B cell (primary cell): ENCODE data around the gene XPC. TPM values are rescaled to one million over a fixed set of nuclear protein-coding genes. Genes with fewer than 3 reads are reported as not detected.
A peak's percentile ranks its signal among the peaks of the same experiment; 100 is the strongest.

ENCODE experiments used
- ATAC-seq: fragments of 200-7000 bp; cut with Tn5 transposase; one replicate; pipeline ENCODE4 v1.10.0; 2021; ENCODE audit warnings: low read depth, mild to moderate bottlenecking, moderate number of reproducible peaks, moderate library complexity
- CTCF ChIA-PET: fragments of 350-600 bp; sonication (Branson Sonifier 250); formaldehyde crosslinking; loops from one replicate; lab custom pipeline; 2021; ENCODE audit warnings: antibody characterized with exemption, inconsistent platforms; lab: Charles Lee
- POLR2A ChIA-PET: fragments of 350-600 bp; sonication (Branson Sonifier 250); formaldehyde crosslinking; loops from one replicate; lab custom pipeline; 2021; ENCODE audit warnings: antibody characterized with exemption; lab: Charles Lee
- DNase-seq: peaks from one replicate; pipeline ENCODE4 v3.0.0; 2013
- H2AFZ ChIP-seq: 2 replicates; pipeline ENCODE4 v1.6.1; 2012; ENCODE audit warnings: mild to moderate bottlenecking, low read depth, low read length; ENCODE audit not compliant: insufficient read depth, poor library complexity, severe bottlenecking
- H3K27ac ChIP-seq, 2 donors: 1 replicate in 1 of 2; 2 replicates in 1 of 2; pipeline ENCODE4 v1.5.1; 2012 to 2013; ENCODE audit warnings: low read length in 2 of 2, mild to moderate bottlenecking in 2 of 2, moderate library complexity in 1 of 2
- H3K27me3 ChIP-seq, 4 experiments: fragments of 200-600 bp in 1 of 4; sonication (generic) in 1 of 4; replicated peaks in 1 of 4; 1 replicate in 2 of 4; 2 replicates in 2 of 4; pipeline versions ENCODE4 v1.6.1 to v1.7.0; 2013 to 2016; ENCODE audit warnings: low read length in 3 of 4, mild to moderate bottlenecking in 2 of 4, mixed read lengths in 1 of 4, moderate library complexity in 1 of 4; ENCODE audit not compliant: insufficient read depth in 4 of 4, control insufficient read depth in 3 of 4; ENCODE audit errors: control extremely low read depth in 1 of 4
- H3K36me3 ChIP-seq, 2 experiments: replicated peaks in 1 of 2; 1 replicate in 1 of 2; 2 replicates in 1 of 2; pipeline versions ENCODE4 v1.6.1 to v1.7.1; 2013; ENCODE audit warnings: low read length in 1 of 2; ENCODE audit not compliant: insufficient read depth in 2 of 2, control insufficient read depth in 1 of 2; ENCODE audit errors: control extremely low read depth in 1 of 2, extremely low read depth in 1 of 2
- H3K4me1 ChIP-seq, 2 donors: fragments of 200-600 bp in 1 of 2; sonication (generic) in 1 of 2; 1 replicate in 1 of 2; 2 replicates in 1 of 2; pipeline versions ENCODE4 v1.5.1 to v1.6.1; 2013 to 2017; ENCODE audit warnings: low read length in 2 of 2; ENCODE audit not compliant: control insufficient read depth in 2 of 2, insufficient read depth in 2 of 2
- H3K4me2 ChIP-seq: replicated peaks from 2 replicates; pipeline ENCODE3; 2012; ENCODE audit warnings: mild to moderate bottlenecking, low read depth, low read length; ENCODE audit not compliant: poor library complexity, severe bottlenecking
- H3K4me3 ChIP-seq, 5 experiments: fragments of 200-600 bp in 1 of 5; sonication (generic) in 1 of 5; 1 replicate in 3 of 5; 2 replicates in 2 of 5; pipeline versions ENCODE4 v1.5.1 to v1.7.0; 2011 to 2016; ENCODE audit warnings: low read length in 4 of 5, mild to moderate bottlenecking in 4 of 5, low read depth in 2 of 5, control low read depth in 1 of 5, moderate library complexity in 1 of 5; ENCODE audit not compliant: insufficient read depth in 1 of 5; ENCODE audit errors: control extremely low read depth in 1 of 5, extremely low read depth in 1 of 5
- H3K79me2 ChIP-seq: fragments of 200-600 bp; sonication (generic); one replicate; pipeline ENCODE4 v1.6.0; 2016; ENCODE audit warnings: low read length; ENCODE audit not compliant: control insufficient read depth, insufficient read depth
- H3K9ac ChIP-seq: fragments of 200-600 bp; sonication (generic); 2 replicates; pipeline ENCODE4 v1.6.1; 2017; ENCODE audit warnings: mild to moderate bottlenecking, low read length, moderate library complexity
- H3K9me3 ChIP-seq, 3 donors: one replicate each; pipeline versions ENCODE4 v1.6.1 to v1.7.1; 2013; ENCODE audit warnings: low read length in 2 of 3; ENCODE audit not compliant: control insufficient read depth in 2 of 3, insufficient read depth in 1 of 3; ENCODE audit errors: control extremely low read depth in 1 of 3
- H4K20me1 ChIP-seq: 2 replicates; pipeline ENCODE4 v1.6.0; 2012; ENCODE audit warnings: mild to moderate bottlenecking, low read length; ENCODE audit not compliant: insufficient read depth, control insufficient read depth, poor library complexity, severe bottlenecking
- H3K27ac Mint-ChIP-seq: one replicate; pipeline ENCODE4 v1.8.0; 2021; ENCODE audit warnings: mixed read lengths
- H3K27me3 Mint-ChIP-seq: one replicate; pipeline ENCODE4 v1.8.0; 2021; ENCODE audit warnings: mixed read lengths
- H3K4me1 Mint-ChIP-seq: one replicate; pipeline ENCODE4 v1.8.0; 2021; ENCODE audit warnings: mixed read lengths
- H3K4me3 Mint-ChIP-seq: one replicate; pipeline ENCODE4 v1.8.0; 2021; ENCODE audit warnings: mixed read lengths
- H3K9me3 Mint-ChIP-seq: one replicate; pipeline ENCODE4 v1.8.0; 2022; ENCODE audit warnings: mixed read lengths; ENCODE audit not compliant: insufficient read depth
- EZH2 ChIP-seq: IDR thresholded peaks from 2 replicates; pipeline ENCODE4 v1.6.1; 2012; ENCODE audit warnings: borderline replicate concordance, low read depth, mild to moderate bottlenecking, moderate library complexity, low read length; ENCODE audit not compliant: insufficient read depth, poor library complexity, severe bottlenecking
- WGBS: methylation state at CpG from one replicate; pipeline ENCODE4 v1.1.5; 2013; ENCODE audit warnings: missing lambda C conversion rate; ENCODE audit not compliant: insufficient coverage; 5-methylcytosine and 5-hydroxymethylcytosine counted together
- intact Hi-C: fragments of 100-400 bp; cut with micrococcal nuclease; formaldehyde crosslinking; loops from one replicate; pipeline ENCODE4 v1.10.0; 2022
- polyA plus RNA-seq: library from polyadenylated mRNA; depleted of rRNA; stranded (reverse); fragments of >200 nt; gene quantifications from 2 replicates; pipeline ENCODE4 v1.2.3, GENCODE V29; 2012
- total RNA-seq, 2 donors: library from RNA; stranded (reverse); fragments of 120-200 nt in 1 of 2; gene quantifications; 1 replicate in 1 of 2; 2 replicates in 1 of 2; pipeline versions ENCODE4 v1.2.3 to v1.2.4, GENCODE V29; 2013 to 2022
- TF ChIP-seq, protein P1 (sequence below): fragments of 200-600 bp; IDR thresholded peaks from one replicate; pipeline ENCODE4 v1.8.0; 2022; ENCODE audit warnings: antibody characterized with exemption, mild to moderate bottlenecking

XPC gene
- total and polyA plus RNA-seq, 2 donors (not counting 1 experiment from before 2014, with no cell fraction given) = 22.5 to 67.6 TPM

DNA sequence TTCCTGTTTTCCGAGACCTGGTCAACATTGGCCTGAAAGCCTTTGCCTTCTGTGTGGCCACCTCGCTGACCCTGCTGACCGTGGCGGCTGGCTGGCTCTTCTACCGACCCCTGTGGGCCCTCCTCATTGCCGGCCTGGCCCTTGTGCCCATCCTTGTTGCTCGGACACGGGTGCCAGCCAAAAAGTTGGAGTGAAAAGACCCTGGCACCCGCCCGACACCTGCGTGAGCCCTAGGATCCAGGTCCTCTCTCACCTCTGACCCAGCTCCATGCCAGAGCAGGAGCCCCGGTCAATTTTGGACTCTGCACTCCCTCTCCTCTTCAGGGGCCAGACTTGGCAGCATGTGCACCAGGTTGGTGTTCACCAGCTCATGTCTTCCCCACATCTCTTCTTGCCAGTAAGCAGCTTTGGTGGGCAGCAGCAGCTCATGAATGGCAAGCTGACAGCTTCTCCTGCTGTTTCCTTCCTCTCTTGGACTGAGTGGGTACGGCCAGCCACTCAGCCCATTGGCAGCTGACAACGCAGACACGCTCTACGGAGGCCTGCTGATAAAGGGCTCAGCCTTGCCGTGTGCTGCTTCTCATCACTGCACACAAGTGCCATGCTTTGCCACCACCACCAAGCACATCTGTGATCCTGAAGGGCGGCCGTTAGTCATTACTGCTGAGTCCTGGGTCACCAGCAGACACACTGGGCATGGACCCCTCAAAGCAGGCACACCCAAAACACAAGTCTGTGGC lies 36.6 kb downstream of the XPC start:
- no peak overlapping the region for H3K9ac ChIP-seq
- no peaks in the 10 kb centered on the region for H3K9me3 ChIP-seq
- H3K4me1 ChIP-seq = peaks cover 18 to 21% of the 10 kb centered on the region in 2 donors
- ATAC-seq = no peak
- H2AFZ ChIP-seq = no peak overlapping the region
- CTCF ChIA-PET = interaction anchor here (1.3 to 1.7 kb wide), 2 partner anchors 10 to 62 kb away, joined by 3 read pairs; no protein-coding TSS in a partner anchor
- H3K4me1 Mint-ChIP-seq = peaks cover 16% of the 10 kb centered on the region
- H3K4me3 ChIP-seq = no peak overlapping the region
- peak overlapping the region; percentile 81 for H3K27ac Mint-ChIP-seq
- peak overlapping the region in 1 of 2 donors; percentile 95 for H3K27ac ChIP-seq
- TF ChIP-seq EZH2 = no peak
- WGBS = 89% methylated on average over 17 of the region's 19 CpGs
- no peak overlapping the region for H3K4me2 ChIP-seq
- peaks cover 0 to 59% of the 10 kb centered on the region in 2 experiments for H3K36me3 ChIP-seq
- DNase-seq = no peak
- H4K20me1 ChIP-seq = no peaks in the 10 kb centered on the region
- no peak overlapping the region for H3K4me3 Mint-ChIP-seq
- no peaks in the 10 kb centered on the region for H3K27me3 ChIP-seq
- H3K9me3 Mint-ChIP-seq = no peaks in the 10 kb centered on the region
- intact Hi-C loops = no loop called here
- H3K27me3 Mint-ChIP-seq = no peaks in the 10 kb centered on the region
- POLR2A ChIA-PET = no interaction called here
- H3K79me2 ChIP-seq = no peaks in the 10 kb centered on the region

DNA sequence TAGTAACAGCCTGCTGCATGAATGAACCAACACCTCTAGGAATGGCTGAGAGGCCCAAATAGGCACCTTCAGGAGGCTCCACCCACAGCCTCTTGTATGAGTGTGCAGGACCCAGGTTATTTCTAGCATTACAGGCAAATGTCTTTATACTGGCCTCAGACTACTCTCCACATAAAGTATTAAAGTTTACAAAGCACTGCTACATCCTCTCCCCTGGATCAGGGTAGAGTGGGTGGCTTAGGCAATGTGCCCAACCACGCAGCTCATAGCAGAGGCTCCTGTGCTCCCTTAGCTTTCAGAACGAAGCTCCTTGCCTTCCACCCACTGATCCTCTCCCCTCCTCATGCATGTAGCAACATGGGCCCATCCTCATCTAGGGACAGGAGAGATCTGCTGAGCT lies 37.3 kb downstream of the XPC start:
- H3K4me1 ChIP-seq = peaks cover 18 to 21% of the 10 kb centered on the region in 2 donors
- H3K4me2 ChIP-seq = no peak overlapping the region
- CTCF ChIA-PET = no interaction called here
- no peak overlapping the region for H3K4me3 ChIP-seq
- no CpG with 5 or more reads among the region's 2 CpGs for WGBS
- no peaks in the 10 kb centered on the region for H3K9me3 ChIP-seq
- POLR2A ChIA-PET = no interaction called here
- H3K4me1 Mint-ChIP-seq = peaks cover 16% of the 10 kb centered on the region
- DNase-seq = no peak
- H3K36me3 ChIP-seq = peaks cover 0 to 53% of the 10 kb centered on the region in 2 experiments
- no peaks in the 10 kb centered on the region for H3K27me3 ChIP-seq
- intact Hi-C loops = no loop called here
- H3K79me2 ChIP-seq = no peaks in the 10 kb centered on the region
- peak overlapping the region; percentile 63 for H3K27ac Mint-ChIP-seq
- H4K20me1 ChIP-seq = no peaks in the 10 kb centered on the region
- H3K9ac ChIP-seq = no peak overlapping the region
- no peak overlapping the region for H3K27ac ChIP-seq
- TF ChIP-seq EZH2 = no peak
- TF ChIP-seq, protein P1, sequence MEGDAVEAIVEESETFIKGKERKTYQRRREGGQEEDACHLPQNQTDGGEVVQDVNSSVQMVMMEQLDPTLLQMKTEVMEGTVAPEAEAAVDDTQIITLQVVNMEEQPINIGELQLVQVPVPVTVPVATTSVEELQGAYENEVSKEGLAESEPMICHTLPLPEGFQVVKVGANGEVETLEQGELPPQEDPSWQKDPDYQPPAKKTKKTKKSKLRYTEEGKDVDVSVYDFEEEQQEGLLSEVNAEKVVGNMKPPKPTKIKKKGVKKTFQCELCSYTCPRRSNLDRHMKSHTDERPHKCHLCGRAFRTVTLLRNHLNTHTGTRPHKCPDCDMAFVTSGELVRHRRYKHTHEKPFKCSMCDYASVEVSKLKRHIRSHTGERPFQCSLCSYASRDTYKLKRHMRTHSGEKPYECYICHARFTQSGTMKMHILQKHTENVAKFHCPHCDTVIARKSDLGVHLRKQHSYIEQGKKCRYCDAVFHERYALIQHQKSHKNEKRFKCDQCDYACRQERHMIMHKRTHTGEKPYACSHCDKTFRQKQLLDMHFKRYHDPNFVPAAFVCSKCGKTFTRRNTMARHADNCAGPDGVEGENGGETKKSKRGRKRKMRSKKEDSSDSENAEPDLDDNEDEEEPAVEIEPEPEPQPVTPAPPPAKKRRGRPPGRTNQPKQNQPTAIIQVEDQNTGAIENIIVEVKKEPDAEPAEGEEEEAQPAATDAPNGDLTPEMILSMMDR = no peak
- H3K4me3 Mint-ChIP-seq = no peak overlapping the region
- H2AFZ ChIP-seq = no peak overlapping the region
- H3K27me3 Mint-ChIP-seq = no peaks in the 10 kb centered on the region
- no peaks in the 10 kb centered on the region for H3K9me3 Mint-ChIP-seq
- ATAC-seq = no peak
